ENCODE results near the gene PKP4. TPM values are rescaled to one million over a fixed set of nuclear protein-coding genes. Genes with fewer than 3 reads are reported as not detected.

PKP4 gene
- total and polyA plus RNA-seq, 2 donors (not counting 1 experiment from before 2014, with no cell fraction given) = 2.0 to 13.3 TPM

- Mint-ChIP-seq H3K4me3 (no peak overlapping the region), H3K9me3 (ENCODE audit: insufficient read depth) (no peaks in the 10 kb centered on the region), H3K4me1 (no peaks in the 10 kb centered on the region), H3K27me3 (no peaks in the 10 kb centered on the region), H3K27ac (no peak overlapping the region)
- H2AFZ ChIP-seq (ENCODE audit: insufficient read depth, low read depth, low read length, poor library complexity, severe bottlenecking) = no peak overlapping the region
- H3K27me3 ChIP-seq (replicated peaks in 1 of 4; ENCODE audit: control extremely low read depth in 1 of 4, control insufficient read depth in 3 of 4, insufficient read depth in 4 of 4, low read length in 3 of 4) = no peaks in the 10 kb centered on the region
- WGBS (ENCODE audit: insufficient coverage) = 95% methylated on average over 2 of the region's 2 CpGs
- TF ChIP-seq, protein P1, sequence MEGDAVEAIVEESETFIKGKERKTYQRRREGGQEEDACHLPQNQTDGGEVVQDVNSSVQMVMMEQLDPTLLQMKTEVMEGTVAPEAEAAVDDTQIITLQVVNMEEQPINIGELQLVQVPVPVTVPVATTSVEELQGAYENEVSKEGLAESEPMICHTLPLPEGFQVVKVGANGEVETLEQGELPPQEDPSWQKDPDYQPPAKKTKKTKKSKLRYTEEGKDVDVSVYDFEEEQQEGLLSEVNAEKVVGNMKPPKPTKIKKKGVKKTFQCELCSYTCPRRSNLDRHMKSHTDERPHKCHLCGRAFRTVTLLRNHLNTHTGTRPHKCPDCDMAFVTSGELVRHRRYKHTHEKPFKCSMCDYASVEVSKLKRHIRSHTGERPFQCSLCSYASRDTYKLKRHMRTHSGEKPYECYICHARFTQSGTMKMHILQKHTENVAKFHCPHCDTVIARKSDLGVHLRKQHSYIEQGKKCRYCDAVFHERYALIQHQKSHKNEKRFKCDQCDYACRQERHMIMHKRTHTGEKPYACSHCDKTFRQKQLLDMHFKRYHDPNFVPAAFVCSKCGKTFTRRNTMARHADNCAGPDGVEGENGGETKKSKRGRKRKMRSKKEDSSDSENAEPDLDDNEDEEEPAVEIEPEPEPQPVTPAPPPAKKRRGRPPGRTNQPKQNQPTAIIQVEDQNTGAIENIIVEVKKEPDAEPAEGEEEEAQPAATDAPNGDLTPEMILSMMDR (IDR thresholded peaks at IDR 0.05) = no peak
- no peak for TF ChIP-seq EZH2 (IDR thresholded peaks at IDR 0.05; ENCODE audit: borderline replicate concordance, insufficient read depth, low read depth, low read length, poor library complexity, severe bottlenecking)
- no peak overlapping the region for H3K27ac ChIP-seq (ENCODE audit: low read length in 2 of 2)
- no peak overlapping the region for H3K4me2 ChIP-seq (replicated peaks; ENCODE audit: low read depth, low read length, poor library complexity, severe bottlenecking)
- CTCF ChIA-PET = no interaction called here
- no peaks in the 10 kb centered on the region for H3K9me3 ChIP-seq (ENCODE audit: control extremely low read depth in 1 of 3, control insufficient read depth in 2 of 3, insufficient read depth in 1 of 3, low read length in 2 of 3)
- intact Hi-C loops (cut with micrococcal nuclease) = no loop called here
- H3K4me1 ChIP-seq (ENCODE audit: control insufficient read depth in 2 of 2, insufficient read depth in 2 of 2, low read length in 2 of 2) = no peaks in the 10 kb centered on the region
- H4K20me1 ChIP-seq (ENCODE audit: control insufficient read depth, insufficient read depth, low read length, poor library complexity, severe bottlenecking) = no peaks in the 10 kb centered on the region
- POLR2A ChIA-PET = no interaction called here
- H3K79me2 ChIP-seq (ENCODE audit: control insufficient read depth, insufficient read depth, low read length) = no peaks in the 10 kb centered on the region
- DNase-seq (no peak), ATAC-seq (ENCODE audit: low read depth) (no peak)
- no peak overlapping the region for H3K4me3 ChIP-seq (ENCODE audit: control extremely low read depth in 1 of 5, extremely low read depth in 1 of 5, insufficient read depth in 1 of 5, low read depth in 2 of 5, low read length in 4 of 5)
- H3K9ac ChIP-seq (ENCODE audit: low read length) = no peak overlapping the region
- H3K36me3 ChIP-seq (replicated peaks in 1 of 2; ENCODE audit: control extremely low read depth in 1 of 2, control insufficient read depth in 1 of 2, extremely low read depth in 1 of 2, insufficient read depth in 2 of 2, low read length in 1 of 2) = no peaks in the 10 kb centered on the region
Observed at GRCh38 chr2:158509928-158510797, 53.4 kb downstream of the PKP4 start.

- Mint-ChIP-seq H3K9me3 (ENCODE audit: insufficient read depth) (no peaks in the 10 kb centered on the region), H3K27me3 (no peaks in the 10 kb centered on the region), H3K4me1 (no peaks in the 10 kb centered on the region), H3K27ac (no peak overlapping the region), H3K4me3 (no peak overlapping the region)
- Histone ChIP-seq H3K27me3 (replicated peaks in 1 of 4; ENCODE audit: control extremely low read depth in 1 of 4, control insufficient read depth in 3 of 4, insufficient read depth in 4 of 4, low read length in 3 of 4) (no peaks in the 10 kb centered on the region), H3K4me1 (ENCODE audit: control insufficient read depth in 2 of 2, insufficient read depth in 2 of 2, low read length in 2 of 2) (no peaks in the 10 kb centered on the region), H3K79me2 (ENCODE audit: control insufficient read depth, insufficient read depth, low read length) (no peaks in the 10 kb centered on the region), H3K9ac (ENCODE audit: low read length) (no peak overlapping the region), H3K36me3 (replicated peaks in 1 of 2; ENCODE audit: control extremely low read depth in 1 of 2, control insufficient read depth in 1 of 2, extremely low read depth in 1 of 2, insufficient read depth in 2 of 2, low read length in 1 of 2) (no peaks in the 10 kb centered on the region), H3K27ac (ENCODE audit: low read length in 2 of 2) (no peak overlapping the region), H4K20me1 (ENCODE audit: control insufficient read depth, insufficient read depth, low read length, poor library complexity, severe bottlenecking) (no peaks in the 10 kb centered on the region), H3K4me3 (ENCODE audit: control extremely low read depth in 1 of 5, extremely low read depth in 1 of 5, insufficient read depth in 1 of 5, low read depth in 2 of 5, low read length in 4 of 5) (no peak overlapping the region), H3K4me2 (replicated peaks; ENCODE audit: low read depth, low read length, poor library complexity, severe bottlenecking) (no peak overlapping the region), H2AFZ (ENCODE audit: insufficient read depth, low read depth, low read length, poor library complexity, severe bottlenecking) (no peak overlapping the region), H3K9me3 (ENCODE audit: control extremely low read depth in 1 of 3, control insufficient read depth in 2 of 3, insufficient read depth in 1 of 3, low read length in 2 of 3) (no peaks in the 10 kb centered on the region)
- TF ChIP-seq, protein P1 (IDR thresholded peaks at IDR 0.05) = no peak
- no peak for TF ChIP-seq EZH2 (IDR thresholded peaks at IDR 0.05; ENCODE audit: borderline replicate concordance, insufficient read depth, low read depth, low read length, poor library complexity, severe bottlenecking)
- WGBS (ENCODE audit: insufficient coverage) = 98% methylated on average over 7 of the region's 8 CpGs
- ChIA-PET CTCF (no interaction called here), POLR2A (no interaction called here)
- no peak for ATAC-seq (ENCODE audit: low read depth)
- no peak for DNase-seq
- intact Hi-C loops (cut with micrococcal nuclease) = no loop called here
Observed at GRCh38 chr2:158510887-158511286, 54.1 kb downstream of the PKP4 start.
